COLO668 (cell line): ENCODE results near the gene MLKL.

Source experiments
- DNase-seq: peaks from one replicate; lab custom pipeline; 2025; ENCODE audit not compliant: unreplicated experiment; lab: John Stamatoyannopoulos, UW

The MLKL gene

DNA sequence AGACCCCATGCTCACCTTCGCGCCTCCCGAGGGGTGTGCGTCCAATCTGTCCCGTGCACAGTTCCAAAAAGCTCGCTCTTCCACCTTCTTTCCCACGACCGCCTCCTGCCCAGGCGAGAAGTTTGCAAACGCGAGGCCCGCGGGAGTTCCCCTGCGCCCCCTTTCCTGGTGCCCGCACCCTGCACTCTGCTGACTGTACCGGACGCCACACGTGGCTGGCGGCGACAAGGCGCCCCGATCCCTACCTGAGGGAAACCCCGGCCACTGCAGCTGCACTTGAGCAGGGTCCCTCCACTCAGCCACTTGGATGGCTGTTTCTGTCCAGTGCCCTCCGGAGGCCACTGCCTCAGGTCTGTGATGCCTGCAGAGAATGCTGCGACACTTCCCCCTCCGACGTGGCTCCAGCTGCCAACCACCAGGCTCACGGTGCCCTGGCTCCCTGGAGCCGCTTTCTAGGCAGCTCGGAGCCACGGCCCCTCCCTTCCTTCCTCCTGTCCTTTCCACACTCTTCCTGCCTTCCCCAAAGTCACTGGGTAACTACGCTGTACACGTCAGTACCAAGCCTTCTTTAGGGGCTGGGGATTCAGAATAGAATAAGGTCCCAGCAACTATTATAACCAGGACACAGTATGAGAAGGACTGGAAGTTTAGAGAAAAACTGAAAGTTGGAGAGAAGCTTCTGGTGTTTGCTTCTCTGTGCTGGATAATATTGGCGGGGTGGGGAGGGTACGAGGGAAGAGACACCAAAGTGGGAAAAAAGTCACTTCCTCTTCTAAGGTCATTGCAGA, at the start of gene MLKL:
Gene MLKL (minus strand): TSS at position 425 of the 788 bp plus-strand sequence. CDS start 5,105 bp downstream, outside the sequence.
- peak; percentile 57 for DNase-seq

DNA sequence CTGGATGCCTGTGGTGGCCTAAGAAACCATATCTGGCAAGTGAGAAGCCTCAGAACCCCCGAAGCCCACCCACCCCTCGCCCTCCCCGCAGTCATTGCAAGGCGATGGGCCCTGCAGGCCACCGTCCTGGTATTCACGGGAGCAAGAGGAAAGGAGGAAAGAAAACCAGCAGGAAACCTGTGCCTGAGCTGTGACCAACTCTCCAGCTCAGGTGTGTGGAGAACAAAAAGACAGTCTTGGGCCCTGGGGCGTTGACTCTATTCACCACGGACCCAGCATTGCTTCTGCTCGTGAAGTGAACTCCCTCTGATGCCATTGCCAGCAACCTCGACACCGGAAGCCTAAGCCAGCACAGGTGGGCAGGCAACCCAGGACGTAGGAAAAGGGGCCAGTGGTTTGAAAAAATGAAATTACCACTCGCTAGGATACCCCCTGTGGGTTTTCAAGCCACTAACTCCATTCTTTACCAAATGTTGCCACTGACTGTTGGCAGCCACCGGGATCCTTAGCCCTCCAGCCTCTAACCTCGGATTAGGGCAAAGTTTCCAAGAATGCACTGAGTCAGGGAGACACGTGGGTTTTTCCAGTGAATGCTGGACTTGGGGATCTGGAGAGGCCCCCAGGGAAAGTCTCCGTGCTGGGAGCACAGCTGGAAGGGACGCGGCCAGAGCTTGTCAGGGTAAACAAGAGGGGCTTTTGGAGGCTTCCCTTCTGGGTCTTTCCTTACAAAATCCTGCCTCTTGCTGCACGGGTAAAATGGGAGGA, 48.8 kb upstream of the MLKL start:
- DNase-seq, result no peak

DNA sequence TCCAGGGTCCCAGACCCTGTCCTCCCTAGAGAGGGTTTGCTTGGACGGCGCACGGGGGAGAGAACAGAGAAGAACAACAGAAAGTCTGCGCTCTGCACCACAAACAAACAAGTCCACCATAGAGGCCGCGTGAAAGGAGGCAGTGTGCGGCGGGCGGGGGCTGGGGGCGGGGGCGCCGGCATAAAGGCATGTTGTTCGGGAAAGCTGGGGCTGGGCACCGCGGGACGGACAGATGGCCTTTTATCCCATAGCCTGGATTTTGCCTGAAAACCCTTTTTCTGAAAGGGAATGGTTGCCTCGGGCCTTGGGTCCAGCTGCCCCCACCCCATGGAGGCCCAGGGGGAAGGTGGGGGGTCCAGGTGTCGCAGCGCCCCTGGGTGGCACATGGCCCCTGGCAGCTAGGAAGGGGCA, 48.0 kb upstream of the MLKL start:
- DNase-seq, result no peak

DNA sequence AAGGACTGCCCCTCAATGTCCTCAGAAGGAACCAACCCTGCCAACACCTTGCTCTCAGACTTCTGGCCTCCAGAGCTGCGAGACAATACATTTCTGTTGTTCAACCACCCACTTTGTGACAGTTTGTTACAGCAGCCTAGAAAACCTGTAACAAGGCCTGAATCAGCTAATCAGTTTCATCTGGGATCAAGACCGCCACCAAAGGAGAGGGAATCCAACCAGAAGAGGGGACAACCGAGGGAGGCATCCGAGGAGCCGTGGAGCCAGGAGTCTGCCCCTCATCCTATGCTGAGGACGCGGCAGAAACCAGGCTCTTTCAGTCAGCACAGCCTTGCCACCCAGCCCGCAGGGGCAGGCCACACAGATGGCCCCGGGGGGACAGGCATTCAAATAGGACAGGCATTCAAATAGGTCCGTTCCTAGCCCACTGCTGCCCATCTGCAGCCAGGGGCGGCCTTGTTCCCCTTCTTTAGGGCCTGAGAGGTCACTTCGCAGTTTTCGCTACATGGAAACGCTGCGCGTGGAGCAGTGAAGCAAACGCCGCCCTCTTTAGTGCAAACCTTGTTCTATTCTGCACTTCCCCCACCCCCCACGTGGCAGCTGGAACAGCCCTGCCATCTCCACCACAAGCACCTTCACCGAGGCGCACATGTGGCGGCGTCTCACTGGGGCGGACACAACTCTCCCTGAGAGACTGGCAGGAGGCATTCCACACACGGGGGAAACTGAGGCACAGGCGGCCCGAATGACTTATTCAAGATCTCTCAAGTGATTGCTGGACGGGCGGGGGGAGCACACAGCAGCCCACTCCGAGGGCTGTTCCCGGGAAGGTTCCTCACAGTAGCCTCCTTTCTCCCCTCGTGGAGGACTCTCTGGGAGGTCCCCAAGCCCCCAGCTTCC, 47.3 kb upstream of the MLKL start:
- DNase-seq, result no peak

DNA sequence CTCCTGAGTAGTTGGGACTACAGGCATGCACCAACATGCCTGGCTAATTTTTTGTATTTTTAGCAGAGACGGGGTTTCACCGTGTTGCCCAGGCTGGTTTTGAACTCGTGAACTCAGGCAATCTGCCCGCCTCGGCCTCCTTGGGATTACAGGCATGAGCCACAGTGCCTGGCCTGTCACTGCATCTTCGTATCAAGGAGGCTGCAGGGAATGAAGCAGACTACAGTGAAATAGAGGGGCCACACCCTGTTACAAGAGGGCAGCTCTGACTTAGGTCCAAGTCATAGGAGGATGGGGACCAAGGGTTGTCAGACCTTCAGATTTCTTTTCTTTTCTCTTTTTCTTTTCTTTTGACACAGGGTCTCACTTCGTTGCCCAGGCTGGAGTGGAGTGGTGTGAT, 45.3 kb upstream of the MLKL start:
- no peak for DNase-seq

DNA sequence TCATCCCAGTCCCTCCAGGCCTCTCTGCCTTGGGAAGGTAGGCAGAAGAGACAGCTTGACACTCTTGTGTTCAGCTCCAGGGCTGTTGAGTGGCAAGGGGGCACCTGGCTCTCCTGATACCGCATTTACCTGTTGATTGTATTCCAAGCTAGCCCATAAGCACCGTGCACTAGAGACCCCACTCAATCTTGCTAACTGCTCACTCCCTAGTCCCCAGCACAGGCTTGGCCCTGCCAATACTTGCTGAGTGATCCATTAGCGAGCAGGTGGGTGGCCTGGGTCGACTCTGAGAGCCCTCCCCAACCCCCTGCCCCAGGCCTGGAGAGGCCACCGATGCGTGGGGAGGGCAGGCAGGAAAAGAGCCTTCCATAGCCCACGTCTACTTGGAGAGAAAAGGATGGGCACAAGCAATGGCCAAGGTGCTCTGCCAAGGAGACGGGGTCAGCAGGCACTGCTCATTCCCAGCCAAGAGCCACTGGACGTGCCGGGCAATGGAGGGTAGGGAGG, 44.5 kb upstream of the MLKL start:
- DNase-seq, result no peak

DNA sequence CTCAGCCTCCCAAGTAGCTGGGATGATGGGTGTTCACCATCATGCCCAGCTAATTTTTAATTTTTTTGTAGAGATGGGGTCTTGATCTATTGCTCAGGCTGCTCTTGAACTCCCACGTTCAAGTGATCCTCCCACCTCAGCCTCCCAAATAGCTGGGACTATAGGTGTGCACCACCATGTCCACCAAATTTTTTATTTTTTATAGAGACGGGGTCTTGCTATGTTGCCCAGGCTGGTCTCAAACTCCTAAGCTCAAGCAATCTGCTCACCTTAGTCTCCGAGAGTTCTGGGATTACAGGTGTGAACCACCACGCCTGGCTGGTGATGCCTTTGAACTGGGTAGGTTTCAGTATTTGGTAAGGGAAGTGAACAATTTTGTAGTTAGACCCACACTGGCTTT, 43.9 kb upstream of the MLKL start:
- DNase-seq, result no peak

DNA sequence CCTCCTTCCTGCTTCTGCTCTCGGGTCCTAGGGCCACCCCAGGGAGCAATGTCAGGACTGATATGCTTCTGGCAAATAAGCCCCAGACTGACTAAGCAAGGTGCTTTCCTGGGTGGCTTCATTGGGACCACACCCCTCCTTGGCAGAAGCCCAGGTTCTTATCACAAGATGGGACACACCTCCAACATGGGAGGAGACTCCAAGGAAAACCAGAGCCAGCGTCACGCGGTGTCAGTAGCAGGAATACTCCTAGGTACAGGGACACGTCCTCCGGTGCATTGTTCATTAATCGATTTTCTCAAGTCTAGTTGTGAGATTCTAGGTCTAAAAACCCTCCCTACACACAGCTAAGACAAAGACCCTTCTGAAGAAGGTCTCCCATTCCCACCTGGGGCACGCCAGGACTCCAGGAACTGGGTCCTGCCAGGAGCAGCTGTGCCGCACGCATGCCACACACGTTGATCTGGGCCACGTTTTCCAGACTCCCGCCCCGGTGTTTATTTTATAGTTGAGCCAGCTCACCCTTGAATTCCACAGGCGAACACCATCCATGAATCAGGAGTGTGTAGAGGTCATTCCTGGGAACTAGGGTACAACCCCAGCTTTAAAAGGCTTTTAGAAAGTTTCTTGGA, 43.1 kb upstream of the MLKL start:
- DNase-seq, result no peak

DNA sequence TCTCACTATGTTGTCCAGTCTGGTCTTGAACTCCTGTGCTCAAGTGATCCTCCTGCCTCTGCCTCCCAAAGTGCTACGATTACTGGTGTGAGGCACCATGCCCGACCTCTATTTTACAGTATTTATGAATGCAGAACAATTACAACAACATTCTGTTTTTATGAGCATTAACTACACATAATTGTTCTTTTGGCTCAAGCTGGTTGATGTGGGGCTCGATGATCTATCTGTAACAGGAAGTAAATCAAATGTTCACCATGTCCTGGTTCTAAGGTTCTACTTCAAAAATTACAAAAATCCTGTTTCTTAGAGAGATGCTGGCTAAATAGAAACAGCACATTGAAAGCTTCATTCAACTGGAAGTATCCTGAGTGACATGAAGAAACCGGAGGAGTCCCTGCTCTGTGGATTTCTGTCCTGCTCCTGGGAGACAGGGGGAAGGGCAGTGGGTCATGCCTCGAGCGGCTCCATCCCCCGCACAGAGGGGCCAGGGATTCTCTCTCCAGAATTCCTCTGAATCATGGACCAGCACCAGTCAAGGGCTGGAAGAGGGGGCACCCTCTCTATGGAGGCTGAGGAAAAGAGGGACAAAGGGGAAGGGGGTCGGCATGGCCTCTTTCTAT, 42.5 kb upstream of the MLKL start:
- DNase-seq, result no peak

DNA sequence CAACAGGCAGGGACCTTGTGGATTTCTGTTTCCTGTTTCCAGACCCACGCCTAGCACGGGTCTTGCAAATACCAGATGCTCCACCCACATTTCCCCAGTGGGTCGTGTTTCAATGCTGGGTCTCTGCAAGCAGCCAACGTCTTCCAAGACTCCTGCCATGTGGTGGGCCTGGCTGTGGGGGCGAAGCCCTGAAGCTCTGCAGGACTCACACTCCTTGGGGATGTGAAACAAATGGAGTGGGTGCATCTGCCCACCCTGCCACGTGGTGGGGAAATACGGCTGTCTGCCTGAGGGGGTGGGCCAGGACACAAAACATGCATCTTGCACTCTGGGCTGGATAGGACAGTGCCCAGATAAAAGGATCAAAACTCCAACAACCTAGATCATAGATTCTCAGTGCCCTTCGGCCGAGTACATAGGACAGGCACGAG, 41.4 kb upstream of the MLKL start:
- DNase-seq, result no peak

DNA sequence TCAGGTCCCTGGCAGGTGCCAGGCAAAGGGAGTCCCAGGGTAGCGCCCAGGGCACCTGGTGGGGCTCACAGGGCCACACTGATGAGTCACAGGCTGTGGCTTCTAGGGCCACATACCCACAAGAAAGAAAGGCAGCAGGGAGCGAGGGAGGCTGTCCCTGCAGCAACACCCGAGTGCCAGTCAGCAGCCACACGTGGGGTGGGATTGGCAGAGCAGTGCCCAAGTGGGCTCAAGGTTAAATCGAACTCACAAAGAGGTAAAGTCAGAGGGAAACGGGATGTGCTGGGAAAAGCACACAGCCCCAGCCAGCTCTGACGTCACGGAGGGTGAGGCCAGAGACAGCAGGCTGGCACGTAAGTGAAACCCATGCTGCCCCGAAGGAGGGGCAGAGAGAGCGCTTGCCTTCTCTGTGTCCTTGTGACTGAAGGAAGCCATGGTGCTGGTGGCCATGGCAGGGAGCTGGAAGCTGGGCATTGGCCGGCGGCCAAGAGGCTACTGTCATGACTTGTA, 40.2 kb upstream of the MLKL start:
- no peak for DNase-seq

DNA sequence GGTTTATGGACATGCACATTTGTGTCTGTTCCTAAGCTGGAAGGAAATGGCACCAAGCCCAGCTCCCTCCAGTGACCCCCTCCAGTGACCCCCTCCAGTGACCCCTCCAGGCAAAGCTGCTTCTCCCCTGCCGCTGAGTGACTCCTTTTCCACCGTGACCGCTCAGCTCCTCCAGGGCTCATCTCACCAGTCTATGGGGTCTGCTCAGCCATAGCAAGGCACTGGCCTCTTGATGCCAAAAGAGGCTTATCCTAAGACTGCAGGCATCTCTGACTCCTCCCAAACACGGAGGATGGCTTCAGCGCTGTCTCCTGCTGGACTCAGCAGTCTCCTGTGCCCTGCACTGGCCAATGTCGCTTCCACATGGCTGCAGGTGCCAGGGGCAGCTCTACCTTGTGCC, 38.6 kb upstream of the MLKL start:
- no peak for DNase-seq

DNA sequence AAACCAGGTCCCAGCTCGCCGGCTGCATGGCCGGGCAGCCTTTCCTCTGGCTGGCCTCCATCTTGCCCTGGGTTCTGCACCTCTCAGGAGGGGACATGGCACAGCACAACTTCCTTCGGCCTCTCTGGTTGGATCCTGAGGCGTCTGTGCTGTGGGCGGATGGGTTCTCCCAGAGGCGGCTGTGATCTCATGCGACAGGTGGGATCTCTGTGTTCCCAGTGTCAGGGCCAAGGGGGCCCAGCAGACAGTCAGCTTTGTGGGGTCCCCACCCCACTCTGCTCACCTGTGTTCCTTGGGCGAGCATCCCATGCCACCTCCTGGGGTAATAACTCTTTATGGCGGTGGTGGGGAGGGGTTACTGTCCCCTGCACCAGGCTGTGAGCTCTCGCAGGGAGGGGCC, 38.2 kb upstream of the MLKL start:
- no peak for DNase-seq

DNA sequence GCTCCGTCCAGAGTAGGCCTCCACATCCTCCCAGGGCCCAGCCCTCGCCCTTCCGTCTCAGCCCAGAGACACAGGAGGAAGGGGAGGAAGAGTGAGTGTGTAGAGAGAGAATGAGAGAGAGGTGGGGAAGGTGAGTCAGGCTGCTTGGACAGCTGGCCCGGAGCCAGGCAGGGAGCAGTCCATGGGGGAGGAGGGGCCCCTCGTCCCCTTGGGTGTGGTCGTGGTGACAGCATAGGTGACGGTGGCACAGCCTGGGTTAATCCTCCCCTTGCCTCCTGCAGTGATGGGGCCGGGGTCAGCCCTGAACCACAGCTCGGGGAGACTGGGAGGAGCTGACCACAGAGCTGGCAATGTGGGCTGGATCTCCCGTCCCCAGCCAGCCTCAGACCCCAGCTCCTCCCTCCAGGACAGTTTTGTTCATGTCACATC, 37.5 kb upstream of the MLKL start:
- peak; percentile 4 for DNase-seq

DNA sequence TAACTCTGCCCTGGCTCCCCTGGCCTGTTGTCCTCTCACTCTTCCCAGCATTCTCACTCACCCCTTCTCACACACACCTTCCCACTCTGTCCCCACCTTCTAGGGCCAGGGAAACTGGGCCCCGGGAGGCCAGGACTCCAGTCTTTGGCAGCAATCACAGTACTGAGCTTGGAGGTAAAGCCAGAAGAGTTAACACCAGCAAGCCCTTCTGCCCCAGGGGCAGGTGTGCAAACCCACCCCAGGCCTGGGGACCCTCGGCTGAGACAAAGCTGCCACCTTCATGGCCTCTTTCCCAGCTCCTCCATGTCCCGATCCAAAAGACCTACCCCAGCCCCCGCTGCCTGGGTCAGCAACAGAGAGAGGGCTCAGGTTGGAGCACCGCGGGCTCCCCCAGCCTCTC, 36.9 kb upstream of the MLKL start:
- DNase-seq, result no peak

DNA sequence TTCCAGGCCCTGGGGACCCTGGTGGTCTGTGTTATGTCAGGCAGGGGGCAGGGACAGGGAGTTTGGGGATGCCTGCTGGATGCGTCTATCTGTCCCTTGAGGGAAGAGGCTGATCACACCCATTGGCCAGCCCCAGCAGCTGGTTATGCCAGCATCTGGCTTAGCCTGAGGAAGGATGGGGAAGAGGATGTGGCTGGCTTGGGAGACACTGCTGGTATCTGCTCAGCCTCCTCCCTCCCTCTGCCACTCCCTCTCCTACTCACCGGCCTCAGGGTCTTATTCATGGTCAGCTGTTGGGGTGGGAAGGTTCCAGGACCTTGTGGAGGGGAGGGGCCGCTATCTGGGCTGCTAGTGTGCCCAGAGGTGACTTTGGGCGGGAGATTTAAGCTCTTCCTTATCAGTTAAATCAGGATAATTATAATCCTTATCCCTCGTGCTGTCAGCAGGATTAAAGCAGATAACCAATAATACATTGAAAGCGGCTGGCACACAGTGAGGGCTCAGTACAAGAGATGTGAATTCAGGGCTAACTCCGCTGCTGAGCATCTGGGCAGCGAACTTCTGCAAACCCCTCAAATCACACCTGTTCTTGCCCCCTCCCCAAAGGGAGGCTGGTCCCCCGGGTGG, 36.0 kb upstream of the MLKL start:
- no peak for DNase-seq

DNA sequence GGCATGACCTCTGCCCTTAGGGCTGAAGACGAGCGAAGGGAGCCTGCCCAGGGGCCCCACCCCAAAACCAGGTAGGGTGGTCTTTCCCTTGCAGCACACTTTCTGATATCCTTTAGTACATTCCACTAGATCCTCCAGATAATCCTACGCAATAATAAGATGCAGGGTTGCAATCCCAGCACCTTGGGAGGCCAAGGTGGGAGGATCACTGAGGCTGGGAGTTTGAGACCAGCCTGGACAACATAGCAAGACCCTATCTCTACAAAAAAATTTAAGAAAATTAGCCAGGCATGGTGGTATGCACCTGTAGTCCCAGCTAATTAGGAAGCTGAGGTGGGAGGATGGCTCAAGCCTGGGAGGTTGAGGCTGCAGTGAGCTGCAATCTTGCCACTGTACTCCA, 34.9 kb upstream of the MLKL start:
- no peak for DNase-seq

DNA sequence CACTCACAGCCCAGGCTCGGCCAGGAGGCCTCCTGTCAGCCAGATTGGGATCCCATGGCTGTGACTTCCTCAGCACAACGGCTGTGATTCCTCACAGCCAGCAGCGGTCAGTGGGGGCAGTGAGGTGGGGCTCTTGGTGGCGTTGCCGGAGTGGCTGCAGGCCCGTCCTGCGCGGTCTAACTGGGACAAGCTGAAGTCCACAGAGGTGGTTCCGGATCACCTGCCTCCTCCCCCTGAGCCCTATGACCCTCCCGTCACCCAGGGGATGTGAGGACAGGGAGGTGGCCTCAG, 34.4 kb upstream of the MLKL start:
- no peak for DNase-seq

DNA sequence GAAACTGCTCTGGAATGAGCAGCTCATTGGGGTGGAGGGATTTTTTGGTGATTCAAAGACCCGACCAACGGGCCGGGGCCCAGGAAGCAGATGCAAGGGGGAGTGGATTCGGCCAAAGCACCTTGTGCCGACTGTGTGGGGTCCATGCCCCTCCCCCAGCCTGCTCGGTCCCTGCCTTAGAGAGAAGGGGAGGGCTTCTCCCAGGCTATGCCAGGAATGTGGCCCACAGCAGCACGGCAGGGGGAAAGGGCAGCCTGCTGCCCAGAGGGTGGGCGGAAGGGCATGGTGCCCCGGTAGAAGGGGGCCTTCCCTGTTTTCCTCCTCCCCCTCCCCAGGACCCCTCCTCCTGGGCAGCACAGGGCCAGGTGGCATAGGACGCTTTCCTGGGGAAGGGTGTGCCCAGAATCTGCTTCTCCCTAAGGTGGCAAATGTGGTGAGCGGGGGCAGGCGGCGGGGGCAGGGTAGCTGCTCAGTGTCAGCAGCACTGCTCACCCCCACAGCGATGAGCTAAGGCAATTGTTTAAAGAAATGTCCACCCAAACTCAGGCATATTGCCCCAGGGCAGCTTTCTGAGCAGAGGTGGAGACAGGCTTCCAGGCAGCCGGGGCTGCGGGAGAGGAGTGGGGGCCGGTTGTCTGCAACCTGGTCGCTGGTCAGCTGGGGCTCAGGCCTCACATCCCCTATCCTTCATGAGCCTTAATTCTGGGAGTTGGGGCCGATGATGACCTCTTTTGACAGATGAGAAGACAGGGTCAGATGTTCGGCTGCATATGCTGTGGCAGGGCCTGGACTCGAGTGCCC, 33.9 kb upstream of the MLKL start:
- DNase-seq, result no peak
